Retinal pigment epithelial cell (primary cell): ENCODE measurements around the gene JMJD7.

Source experiments
- DNase-seq: peaks from one replicate; pipeline ENCODE4 v3.0.0-alpha.2; 2010; ENCODE audit warnings: low read depth
- H3K4me3 ChIP-seq: 2 replicates; pipeline ENCODE4 v1.5.1; 2011; ENCODE audit warnings: mild to moderate bottlenecking, low read length, control low read depth, moderate library complexity
- CTCF ChIP-seq: conservative IDR thresholded peaks from 2 replicates; pipeline ENCODE4 v1.5.1; 2011; ENCODE audit warnings: low read depth, low read length, control low read depth, inconsistent platforms

The JMJD7 gene

DNA sequence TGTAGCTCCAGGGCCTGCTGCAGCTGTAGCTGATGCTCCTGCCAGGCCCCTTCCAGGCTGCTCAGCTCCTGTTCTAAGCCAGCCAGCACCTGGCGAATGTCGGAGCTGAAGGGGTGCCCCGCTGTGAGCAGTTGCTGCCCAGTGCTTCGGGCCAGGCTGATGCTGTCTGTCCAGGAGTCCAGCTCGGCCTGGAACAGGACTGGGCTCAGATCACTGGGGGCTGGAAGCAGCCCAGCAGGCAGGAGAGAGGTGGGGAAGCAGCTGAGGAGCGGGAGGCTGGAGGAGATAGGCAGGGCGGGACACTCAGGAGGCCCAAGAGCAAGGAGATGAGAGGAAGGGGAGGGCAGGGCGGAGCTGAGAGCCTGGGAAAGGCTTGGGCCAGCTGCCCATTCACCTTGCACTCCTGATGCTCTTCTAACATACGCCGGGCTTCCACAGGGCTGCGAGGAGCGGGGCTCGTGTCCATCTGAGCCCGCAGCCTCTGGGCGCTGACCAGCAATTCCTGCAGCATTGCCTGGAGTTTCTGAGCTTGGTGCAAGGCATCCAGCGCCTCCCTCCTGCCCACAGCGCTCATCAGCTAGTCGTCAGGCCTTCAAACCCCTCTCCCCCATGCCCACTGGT is 34.0 kb downstream of the JMJD7 start:
- DNase-seq: no peak
- H3K4me3 ChIP-seq: no peak overlapping the region
- TF ChIP-seq CTCF: no peak

GRCh38 chr15:41862515-41863116 is 34.7 kb downstream of the JMJD7 start:
- no peak for DNase-seq
- no peak overlapping the region for H3K4me3 ChIP-seq
- no peak for TF ChIP-seq CTCF

GRCh38 chr15:41865490-41866055 is 37.7 kb downstream of the JMJD7 start:
- H3K4me3 ChIP-seq: no peak overlapping the region
- DNase-seq: no peak
- TF ChIP-seq CTCF: no peak

DNA sequence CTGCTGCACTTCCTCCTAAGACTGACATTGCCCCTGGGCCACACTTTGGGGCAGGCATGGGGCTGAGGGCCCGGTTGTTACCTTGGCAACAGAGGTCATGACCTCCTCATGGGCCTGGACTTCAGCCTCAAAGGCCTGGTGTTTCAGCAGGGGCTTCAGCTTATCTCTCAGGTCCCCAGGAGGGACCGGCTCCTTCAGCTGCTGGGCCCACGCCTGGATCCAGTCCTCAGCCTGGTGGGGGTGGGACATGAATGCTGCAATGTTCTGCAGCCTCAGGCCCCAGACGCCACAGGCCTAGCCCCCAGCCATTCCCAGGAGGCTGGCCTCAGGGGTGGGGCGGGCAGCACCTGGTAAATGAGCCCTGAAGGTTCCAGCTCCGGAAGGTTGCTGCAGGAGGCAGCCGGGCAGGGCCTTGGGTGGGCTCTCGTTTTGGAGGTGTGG is 38.4 kb downstream of the JMJD7 start:
- no peak overlapping the region for H3K4me3 ChIP-seq
- DNase-seq: no peak
- TF ChIP-seq CTCF: no peak

DNA sequence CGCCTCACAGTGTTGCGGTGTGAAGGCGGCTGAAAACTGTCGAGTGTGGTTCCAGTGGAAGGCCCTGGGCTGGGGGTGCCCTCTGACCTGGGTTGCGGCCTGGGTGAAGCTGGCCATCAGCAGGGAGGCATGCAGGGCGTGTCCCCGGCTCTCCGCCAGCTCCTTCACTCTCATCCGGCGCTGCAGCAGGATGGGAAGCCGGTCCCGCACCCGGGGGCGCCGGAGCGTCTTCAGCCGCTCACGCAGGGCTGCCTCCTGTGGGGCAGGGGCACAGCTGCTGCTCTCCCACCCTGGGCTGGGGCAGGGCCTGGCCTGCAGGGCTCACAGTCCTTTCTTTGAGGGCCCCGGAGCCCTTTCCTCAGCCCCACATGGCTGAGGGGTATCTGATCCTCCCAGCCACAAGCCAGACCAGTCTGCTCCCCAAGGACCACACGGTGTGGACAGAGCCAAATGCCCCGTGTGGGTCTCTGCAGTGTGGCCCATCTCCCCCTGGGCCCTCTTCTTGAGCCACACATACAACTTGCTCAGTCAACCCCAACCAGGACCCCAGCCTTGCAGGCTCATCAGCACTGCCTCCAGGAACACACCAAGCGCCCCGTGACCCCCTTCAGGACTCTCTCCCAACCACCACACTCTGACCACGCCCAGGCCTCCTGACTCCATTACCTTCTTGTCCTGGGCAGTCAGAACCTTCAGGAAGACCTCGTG is 39.1 kb downstream of the JMJD7 start:
- TF ChIP-seq CTCF: no peak
- DNase-seq: no peak
- no peak overlapping the region for H3K4me3 ChIP-seq

DNA sequence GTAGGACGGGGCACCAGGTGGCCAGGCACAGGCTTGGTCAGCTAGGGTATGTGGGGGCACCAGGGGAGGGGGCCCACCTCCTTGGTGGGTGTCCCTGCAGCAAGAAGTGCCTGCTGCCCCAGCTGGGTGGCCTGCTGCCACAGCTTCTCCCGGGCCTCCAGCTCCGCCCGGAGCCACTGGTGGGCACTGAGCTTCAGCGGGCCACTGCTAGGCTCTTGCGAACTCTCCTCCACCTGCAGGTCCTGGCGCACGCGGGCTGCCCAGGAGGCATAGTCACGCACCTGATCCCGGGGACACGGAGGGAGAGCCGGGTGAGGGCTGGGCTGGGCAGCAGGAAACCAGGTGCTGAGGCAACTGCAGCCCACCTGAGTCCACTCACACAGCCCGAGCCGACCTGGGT is 40.4 kb downstream of the JMJD7 start:
- H3K4me3 ChIP-seq: no peak overlapping the region
- TF ChIP-seq CTCF: no peak
- no peak for DNase-seq
